ENCODE data around the gene ZEB2. TPM values are rescaled to one million over a fixed set of nuclear protein-coding genes. Genes with fewer than 3 reads are reported as not detected.

The ZEB2 gene
- total RNA-seq, 1 donor from 2014 or later: 139 TPM

GRCh38 chr2:144545787-144546186 is 25.9 kb upstream of the ZEB2 start:
- Mint-ChIP-seq H3K4me3 (ENCODE audit: unreplicated experiment) (no peak overlapping the region), H3K4me1 (ENCODE audit: unreplicated experiment) (peaks cover 26% of the 10 kb centered on the region), H3K27ac (ENCODE audit: unreplicated experiment) (no peak overlapping the region), H3K9me3 (ENCODE audit: unreplicated experiment) (no peaks in the 10 kb centered on the region), H3K27me3 (ENCODE audit: unreplicated experiment) (no peaks in the 10 kb centered on the region), H3K36me3 (ENCODE audit: unreplicated experiment) (no peaks in the 10 kb centered on the region)
- TF ChIP-seq, protein P1, sequence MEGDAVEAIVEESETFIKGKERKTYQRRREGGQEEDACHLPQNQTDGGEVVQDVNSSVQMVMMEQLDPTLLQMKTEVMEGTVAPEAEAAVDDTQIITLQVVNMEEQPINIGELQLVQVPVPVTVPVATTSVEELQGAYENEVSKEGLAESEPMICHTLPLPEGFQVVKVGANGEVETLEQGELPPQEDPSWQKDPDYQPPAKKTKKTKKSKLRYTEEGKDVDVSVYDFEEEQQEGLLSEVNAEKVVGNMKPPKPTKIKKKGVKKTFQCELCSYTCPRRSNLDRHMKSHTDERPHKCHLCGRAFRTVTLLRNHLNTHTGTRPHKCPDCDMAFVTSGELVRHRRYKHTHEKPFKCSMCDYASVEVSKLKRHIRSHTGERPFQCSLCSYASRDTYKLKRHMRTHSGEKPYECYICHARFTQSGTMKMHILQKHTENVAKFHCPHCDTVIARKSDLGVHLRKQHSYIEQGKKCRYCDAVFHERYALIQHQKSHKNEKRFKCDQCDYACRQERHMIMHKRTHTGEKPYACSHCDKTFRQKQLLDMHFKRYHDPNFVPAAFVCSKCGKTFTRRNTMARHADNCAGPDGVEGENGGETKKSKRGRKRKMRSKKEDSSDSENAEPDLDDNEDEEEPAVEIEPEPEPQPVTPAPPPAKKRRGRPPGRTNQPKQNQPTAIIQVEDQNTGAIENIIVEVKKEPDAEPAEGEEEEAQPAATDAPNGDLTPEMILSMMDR (IDR thresholded peaks at IDR 0.05): no peak
- DNase-seq (ENCODE audit: extremely low spot score, unreplicated experiment): no peak

GRCh38 chr2:144544053-144544452 is 24.1 kb upstream of the ZEB2 start:
- peaks cover 26% of the 10 kb centered on the region for H3K4me1 Mint-ChIP-seq (ENCODE audit: unreplicated experiment)
- no peak overlapping the region for H3K27ac Mint-ChIP-seq (ENCODE audit: unreplicated experiment)
- no peak overlapping the region for H3K4me3 Mint-ChIP-seq (ENCODE audit: unreplicated experiment)
- DNase-seq (ENCODE audit: extremely low spot score, unreplicated experiment): no peak
- H3K27me3 Mint-ChIP-seq (ENCODE audit: unreplicated experiment): no peaks in the 10 kb centered on the region
- H3K9me3 Mint-ChIP-seq (ENCODE audit: unreplicated experiment): no peaks in the 10 kb centered on the region
- H3K36me3 Mint-ChIP-seq (ENCODE audit: unreplicated experiment): no peaks in the 10 kb centered on the region
- TF ChIP-seq, protein P1 (IDR thresholded peaks at IDR 0.05): no peak

GRCh38 chr2:144541396-144541795 is 21.5 kb upstream of the ZEB2 start:
- Mint-ChIP-seq H3K27ac (ENCODE audit: unreplicated experiment) (no peak overlapping the region), H3K9me3 (ENCODE audit: unreplicated experiment) (no peaks in the 10 kb centered on the region), H3K4me3 (ENCODE audit: unreplicated experiment) (no peak overlapping the region), H3K4me1 (ENCODE audit: unreplicated experiment) (peaks cover 6% of the 10 kb centered on the region), H3K27me3 (ENCODE audit: unreplicated experiment) (no peaks in the 10 kb centered on the region), H3K36me3 (ENCODE audit: unreplicated experiment) (no peaks in the 10 kb centered on the region)
- TF ChIP-seq, protein P1 (IDR thresholded peaks at IDR 0.05): no peak
- DNase-seq (ENCODE audit: extremely low spot score, unreplicated experiment): no peak

- no peaks in the 10 kb centered on the region for H3K9me3 Mint-ChIP-seq (ENCODE audit: unreplicated experiment)
- TF ChIP-seq, protein P1 (IDR thresholded peaks at IDR 0.05): no peak
- no peak for DNase-seq (ENCODE audit: extremely low spot score, unreplicated experiment)
- no peaks in the 10 kb centered on the region for H3K27me3 Mint-ChIP-seq (ENCODE audit: unreplicated experiment)
- H3K36me3 Mint-ChIP-seq (ENCODE audit: unreplicated experiment): no peaks in the 10 kb centered on the region
- no peaks in the 10 kb centered on the region for H3K4me1 Mint-ChIP-seq (ENCODE audit: unreplicated experiment)
- no peak overlapping the region for H3K4me3 Mint-ChIP-seq (ENCODE audit: unreplicated experiment)
- no peak overlapping the region for H3K27ac Mint-ChIP-seq (ENCODE audit: unreplicated experiment)
Measured at GRCh38 chr2:144539289-144539782, 19.4 kb upstream of the ZEB2 start.

DNA sequence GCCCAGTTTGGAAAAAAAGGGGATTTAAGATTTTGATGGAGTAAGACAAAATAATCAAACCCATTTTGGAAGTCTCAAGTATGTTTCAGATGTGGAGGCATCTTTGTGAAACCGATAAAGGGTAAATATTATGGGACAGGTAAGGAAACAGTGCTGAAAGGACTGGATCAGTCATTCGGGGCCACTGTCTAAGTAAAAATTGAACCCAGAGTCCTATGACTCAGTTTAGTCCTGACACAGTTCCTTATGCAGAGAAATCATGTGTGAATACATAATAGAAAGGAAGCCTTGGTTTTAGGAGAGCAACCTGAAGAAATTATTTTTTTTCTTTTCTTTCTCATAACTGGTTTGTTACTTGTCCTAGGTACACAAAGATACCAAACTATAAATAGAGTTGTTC is 15.4 kb upstream of the ZEB2 start:
- no peaks in the 10 kb centered on the region for H3K9me3 Mint-ChIP-seq (ENCODE audit: unreplicated experiment)
- no peaks in the 10 kb centered on the region for H3K4me1 Mint-ChIP-seq (ENCODE audit: unreplicated experiment)
- H3K4me3 Mint-ChIP-seq (ENCODE audit: unreplicated experiment): no peak overlapping the region
- no peaks in the 10 kb centered on the region for H3K27me3 Mint-ChIP-seq (ENCODE audit: unreplicated experiment)
- H3K27ac Mint-ChIP-seq (ENCODE audit: unreplicated experiment): no peak overlapping the region
- no peaks in the 10 kb centered on the region for H3K36me3 Mint-ChIP-seq (ENCODE audit: unreplicated experiment)
- DNase-seq (ENCODE audit: extremely low spot score, unreplicated experiment): no peak
- TF ChIP-seq, protein P1 (IDR thresholded peaks at IDR 0.05): no peak
